HG03025 (cell line): ENCODE data around the gene OLFML1.

Source experiments
- ATAC-seq: cut with Tn5 transposase; IDR thresholded peaks from one replicate; pipeline ENCODE4 v1.9.1; 2021; ENCODE audit warnings: mild to moderate bottlenecking, moderate library complexity; ENCODE audit not compliant: unreplicated experiment, low FRiP score

The OLFML1 gene

DNA sequence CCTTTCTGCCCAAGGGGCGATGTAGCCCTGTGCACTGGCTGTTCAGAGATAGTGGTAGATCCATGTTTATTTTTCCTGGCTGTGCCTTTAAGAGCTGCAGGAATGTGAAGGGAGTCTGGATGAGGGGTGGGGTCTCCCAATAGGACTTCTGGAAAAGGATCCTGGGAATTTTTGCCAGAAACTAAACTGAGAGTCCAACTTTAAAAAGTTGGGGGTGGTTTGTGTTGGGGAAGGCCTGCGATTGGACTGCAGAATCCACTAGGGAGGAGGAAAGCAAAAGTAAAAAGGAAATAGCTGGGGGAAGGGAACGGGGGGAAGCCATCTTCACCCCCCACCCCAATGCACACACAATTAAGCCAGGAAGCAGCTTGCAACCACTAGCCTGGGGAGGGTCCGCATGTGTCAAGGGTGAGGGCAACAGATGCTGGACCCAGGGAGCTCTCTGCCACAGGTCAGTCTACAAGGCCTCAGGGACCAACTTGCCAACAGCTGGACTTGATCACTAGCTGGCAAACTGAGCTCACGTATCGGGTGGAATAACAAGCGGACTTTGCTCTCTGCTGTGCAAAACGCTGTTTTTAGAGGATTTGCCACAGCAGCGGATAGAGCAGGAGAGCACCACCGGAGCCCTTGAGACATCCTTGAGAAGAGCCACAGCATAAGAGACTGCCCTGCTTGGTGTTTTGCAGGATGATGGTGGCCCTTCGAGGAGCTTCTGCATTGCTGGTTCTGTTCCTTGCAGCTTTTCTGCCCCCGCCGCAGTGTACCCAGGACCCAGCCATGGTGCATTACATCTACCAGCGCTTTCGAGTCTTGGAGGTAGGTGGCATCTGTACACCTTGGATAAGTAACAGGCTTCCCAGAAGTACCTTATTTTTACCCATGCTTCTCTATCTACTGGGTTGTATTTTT is at the start of gene OLFML1:
Gene OLFML1 (plus strand): TSS at position 321 of the 912 bp plus-strand sequence. CDS start 370 bp downstream, at position 691.
- no peak for ATAC-seq

DNA sequence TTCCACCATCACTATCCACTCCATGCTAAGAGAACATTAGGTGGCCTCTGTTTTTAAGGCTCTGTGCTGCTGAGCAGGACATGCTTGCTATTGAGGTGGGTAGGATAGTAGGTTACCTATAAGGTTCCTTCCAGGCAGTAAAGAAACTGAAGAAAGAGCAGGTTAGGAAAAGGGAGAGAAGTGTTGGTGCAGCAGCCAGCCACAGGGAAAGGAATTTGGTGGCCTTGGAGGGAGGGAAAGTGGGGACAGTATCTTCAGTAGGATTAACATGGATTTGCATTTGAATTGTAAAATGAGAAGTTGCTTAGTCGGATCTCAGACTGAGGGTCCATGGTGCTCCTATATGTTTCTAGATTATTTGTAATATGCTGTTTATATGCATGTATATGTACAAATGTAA is 49.2 kb upstream of the OLFML1 start:
- no peak for ATAC-seq

DNA sequence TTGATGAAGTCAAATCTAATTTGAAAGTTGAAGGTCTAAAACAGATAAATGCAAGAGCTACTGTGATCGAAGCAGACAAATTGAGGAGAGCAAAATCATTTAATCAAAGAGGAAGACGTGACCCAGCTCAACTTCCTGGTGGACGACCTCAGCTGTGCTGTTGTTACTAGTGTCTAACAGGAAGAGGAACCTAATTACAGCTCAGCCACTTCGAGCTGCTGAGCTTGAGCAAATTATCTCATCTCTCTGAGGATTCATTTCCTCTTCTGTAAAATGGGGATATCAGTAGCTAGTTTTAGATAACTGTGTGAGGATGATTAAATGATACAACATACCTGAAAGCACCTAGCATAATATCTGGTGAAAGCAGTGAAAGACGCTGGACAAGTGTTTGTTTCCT is 48.6 kb upstream of the OLFML1 start:
- ATAC-seq: no peak

DNA sequence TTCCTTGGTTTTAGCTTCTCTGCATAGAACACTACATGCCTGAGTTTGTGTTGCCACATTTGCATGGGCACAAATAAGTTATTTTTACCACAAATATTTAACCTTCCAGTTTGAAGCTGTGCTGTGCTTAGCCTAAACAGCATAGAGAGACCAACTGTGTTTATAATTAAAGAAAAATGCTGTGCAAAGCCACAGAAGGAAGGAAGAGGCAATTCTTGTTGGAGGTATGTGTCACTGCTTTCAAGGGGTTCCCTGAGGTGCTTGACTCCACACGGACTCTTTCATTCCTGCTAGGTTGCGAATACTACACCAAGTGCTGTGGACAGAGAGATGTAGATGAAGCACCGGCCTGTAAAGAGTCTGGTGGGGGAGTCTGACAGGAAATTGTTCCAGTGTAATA is 47.6 kb upstream of the OLFML1 start:
- no peak for ATAC-seq

DNA sequence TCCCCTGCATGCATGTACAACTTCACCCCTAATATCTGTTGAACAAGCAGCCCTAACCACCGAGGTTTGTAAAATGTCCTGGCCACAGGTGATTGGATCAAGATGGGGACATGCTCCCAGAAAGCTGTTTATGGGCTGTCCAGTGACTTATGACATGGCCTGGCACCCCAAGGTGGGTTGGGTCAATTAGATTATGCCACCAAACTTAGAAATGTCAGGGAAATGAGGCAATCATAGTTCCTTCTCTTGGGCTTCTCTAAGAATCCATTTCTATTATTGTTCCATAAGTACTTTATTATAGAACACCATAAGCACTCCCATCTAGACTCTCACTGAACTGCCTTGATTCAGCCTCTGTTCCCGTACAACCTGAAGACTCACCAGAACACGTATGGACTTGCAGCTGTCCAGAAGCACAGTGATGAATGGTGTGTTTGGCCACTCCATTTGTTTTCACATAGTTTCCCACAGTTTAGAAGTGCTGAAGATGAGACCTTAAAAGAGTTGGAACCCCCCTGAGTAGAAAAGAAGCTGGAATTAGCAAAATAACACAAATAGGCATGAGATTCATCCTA is 45.5 kb upstream of the OLFML1 start:
- ATAC-seq: no peak

DNA sequence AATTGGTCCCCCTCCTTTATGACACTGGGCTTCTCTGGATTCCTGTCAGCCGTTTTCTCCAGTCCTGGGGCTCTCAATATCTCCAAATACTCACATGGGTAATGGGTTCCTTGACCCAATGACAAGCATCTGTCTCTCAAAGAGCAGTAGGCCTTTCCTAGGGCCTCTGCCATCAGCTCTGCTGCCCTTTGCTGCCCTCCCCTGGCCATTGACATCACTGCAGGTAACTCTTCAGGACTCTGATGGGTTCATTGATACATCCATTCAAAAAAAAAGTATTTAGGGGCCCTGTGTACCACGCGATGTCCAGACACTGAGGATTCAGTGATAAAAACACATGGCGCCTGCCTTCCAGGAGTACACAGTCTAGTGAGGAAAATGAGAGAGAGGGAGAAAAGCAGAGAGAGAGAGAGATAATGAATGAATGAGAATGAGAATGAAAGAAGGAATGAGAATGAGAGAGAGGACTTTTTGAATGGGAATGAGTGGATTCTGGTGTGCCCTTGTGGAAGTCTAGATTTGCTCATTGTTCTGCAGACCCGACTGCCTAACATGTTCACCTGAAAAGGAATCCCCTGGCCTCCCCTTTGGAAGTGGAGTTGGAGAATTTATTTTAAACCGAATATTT is 42.6 kb upstream of the OLFML1 start:
- peak; percentile 61 for ATAC-seq

DNA sequence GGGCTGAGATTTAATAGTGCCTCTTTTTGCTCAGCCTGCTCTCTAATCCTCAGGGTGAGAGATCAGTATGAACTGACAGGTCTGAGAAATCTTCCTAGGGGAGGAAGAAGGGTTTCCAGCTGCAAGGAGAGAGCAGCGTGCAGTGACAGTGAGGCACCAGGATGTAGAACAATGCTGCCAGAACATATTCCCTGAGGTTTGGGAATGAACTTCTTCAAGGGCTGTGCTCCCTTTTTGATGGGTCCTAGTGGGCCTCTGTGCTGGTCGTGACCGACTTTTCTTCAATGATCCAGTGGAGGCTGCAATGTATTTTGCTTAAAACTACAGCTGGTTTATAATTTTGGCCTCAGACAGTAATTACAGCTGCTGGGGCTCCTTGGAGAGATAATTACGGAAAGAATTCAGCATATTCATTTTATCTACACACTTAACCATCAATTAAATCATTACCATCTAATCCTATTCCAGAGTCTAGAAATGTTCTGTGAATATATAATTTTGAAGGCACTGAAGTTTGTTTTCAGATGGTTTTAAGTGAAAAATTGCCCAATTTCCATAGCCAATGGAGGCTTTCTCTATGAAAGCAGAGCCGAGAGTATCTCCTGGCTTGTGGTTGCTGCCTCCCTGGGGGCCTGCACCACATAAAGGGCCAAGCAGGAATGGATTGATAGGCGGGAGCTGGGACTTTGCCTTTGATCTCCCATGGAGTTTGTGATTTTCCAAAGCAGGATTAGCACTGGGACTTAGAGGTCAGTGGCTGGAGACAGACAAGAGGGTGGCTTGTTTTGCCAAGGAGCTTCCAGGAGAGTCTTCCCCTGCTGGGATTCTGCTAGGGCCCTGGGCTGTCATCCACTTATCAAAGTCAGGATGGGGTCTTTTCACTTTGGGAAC is 41.0 kb upstream of the OLFML1 start:
- no peak for ATAC-seq

DNA sequence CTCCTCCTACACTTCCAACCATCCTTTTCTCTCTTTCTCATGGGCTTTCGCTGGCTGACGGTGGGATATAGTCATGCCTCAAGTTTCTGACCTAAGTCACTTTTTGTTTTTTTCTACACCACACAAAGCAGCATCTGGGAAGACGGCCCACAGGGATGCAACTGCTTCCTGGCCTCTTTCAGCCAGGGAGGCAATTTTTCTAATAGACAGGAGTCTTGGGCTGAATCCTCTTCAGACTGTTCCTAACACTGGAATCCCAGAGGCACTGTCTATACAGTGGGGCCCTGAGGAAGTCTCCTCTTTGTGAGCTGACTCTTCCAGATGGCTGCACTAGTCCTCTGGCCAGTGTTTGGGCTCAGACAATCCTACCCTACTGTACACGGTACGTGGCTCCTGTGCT is 39.7 kb upstream of the OLFML1 start:
- no peak for ATAC-seq

DNA sequence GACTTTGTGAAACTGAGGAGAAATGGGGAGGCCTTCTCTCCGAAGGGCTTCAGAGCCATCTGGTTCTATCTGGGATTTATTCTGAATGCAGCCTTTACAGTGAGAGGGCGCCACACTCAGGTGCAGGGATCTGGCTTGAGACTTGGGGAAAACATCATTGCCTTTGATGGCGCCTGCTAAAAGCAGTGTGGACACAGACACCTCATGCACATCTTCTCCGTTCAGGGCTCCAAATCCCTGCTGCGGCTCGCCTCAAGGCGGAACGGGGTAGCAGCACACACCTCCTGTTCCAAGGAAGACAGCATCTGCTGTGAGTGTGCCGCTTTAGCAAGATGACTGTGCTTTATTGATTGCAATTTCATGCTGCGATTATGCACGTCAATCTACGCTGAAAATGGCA is 37.1 kb upstream of the OLFML1 start:
- ATAC-seq: no peak

DNA sequence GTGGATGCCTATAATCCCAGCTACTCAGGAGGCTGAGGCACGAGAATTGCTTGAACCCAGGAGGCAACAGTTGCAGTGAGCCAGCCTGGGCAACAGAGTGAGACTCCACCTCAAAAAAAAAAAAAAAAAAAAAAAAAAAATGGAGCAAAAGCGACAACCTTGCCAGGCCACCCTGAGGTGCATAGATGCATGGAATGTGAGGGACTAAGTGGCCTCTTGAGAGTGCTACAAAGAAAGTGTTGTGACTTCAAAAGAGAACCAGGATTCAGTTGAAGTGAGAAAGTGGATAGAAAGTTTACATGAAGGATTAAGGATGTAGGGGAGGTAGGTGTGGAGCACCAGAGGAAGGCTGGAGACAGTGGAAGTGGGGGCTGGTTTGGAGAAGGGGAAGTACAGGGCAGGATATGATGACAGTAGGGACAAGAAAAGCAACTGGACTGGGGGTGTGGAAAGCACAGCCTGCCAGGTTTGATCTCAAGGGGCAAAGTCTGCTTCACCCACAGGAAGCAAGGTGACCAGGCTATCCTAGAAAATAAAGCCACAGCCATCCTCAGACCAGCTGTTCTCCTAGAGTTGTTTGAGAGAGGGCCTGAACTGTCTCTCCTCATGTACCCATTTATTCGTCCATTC is 36.0 kb upstream of the OLFML1 start:
- ATAC-seq: no peak

DNA sequence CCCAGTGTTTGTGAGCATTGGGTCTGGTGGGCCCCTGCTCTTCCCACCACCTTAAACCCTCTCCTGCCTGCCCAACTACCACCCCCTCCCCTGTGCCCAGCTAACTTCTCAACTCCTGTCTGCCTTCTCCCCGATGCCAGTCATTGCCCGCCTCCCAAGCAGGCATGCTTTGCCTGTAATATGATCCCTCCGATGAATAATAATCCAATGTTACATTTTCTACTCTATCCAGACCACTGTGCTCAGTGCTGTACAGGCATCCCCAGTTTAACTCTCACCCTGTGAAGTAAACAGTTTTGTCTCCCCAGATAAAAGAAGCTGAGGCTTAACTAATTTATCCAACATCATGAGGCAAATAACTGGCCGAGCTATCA is 35.5 kb upstream of the OLFML1 start:
- no peak for ATAC-seq

DNA sequence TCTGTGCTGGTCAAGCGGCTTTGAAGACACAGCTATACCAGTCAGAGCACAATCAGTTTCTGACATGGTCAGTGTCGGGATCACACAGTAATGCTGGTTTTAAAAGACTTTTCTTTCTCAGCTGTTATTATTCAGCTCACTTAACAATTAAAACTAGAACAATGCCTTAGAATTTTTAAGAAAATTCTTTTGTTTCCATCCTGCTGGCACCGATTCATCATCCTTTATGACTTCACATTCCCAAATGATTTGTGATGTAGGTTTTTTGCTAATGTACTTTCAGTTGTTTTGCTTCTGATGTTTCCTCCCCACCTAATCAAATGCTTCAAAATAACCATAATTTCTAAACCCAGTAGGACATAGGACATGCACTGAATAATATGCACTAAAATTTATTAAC is 34.5 kb upstream of the OLFML1 start:
- ATAC-seq: no peak

DNA sequence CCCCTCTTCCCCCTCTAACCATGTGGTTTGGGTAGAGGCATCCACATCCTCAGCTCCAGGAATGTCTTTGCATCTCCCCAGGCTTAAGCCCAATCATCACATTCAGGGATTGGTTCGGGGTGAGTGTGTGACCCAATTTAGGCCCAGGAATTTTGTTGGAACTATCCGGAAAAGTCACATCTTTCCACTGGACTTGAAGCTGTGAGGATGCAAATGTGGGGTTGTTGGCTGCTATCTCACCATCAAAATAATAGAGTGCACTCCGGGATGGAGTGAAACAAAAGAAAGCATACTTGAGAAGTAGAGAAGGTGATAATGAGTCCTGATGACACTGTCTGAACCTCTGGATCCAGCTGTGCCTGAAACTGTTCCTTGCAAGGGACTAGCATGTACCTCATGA is 33.8 kb upstream of the OLFML1 start:
- no peak for ATAC-seq

DNA sequence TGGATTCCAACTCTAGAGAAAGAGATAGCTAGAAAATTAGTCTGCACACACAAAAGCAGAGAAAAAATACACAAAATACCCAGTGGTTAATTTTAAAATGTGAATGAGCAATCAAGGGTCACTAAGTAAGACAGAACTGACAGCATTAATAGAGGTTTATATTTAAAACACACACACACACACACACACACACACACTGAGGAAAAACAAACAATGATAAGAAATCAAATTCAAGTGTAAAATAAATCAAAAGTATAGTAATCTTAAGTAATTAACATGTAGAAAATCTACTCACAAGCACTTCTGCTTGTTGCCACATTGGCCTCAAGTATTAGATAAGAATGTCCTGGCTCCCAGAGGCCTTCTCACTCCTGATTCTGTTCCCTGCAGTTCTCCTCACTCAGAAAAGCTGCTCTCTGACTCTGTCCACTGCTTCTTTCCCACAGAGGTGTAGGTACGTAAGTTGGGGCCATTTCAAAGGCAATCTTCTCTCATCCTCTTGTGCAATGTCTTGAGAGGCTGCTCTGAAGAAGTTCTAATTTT is 33.3 kb upstream of the OLFML1 start:
- no peak for ATAC-seq

DNA sequence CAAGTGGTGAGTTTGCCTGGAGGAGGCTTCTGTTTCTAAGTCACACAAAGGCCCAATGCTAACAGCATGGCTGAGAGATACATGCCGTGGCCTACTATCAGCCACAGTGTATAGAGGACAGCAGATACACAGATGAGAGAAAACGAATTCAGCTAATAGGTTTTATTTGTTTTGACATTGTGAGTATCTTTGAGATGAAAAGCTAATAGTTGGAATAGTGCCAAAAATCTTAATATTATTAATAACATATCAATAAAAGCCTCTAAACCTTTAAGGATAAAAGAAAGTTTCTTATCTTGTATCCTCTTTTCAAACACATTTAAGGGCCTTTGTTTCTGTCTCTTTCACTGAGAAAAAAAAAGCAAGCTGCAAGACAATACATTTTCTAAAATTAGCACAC is 30.5 kb upstream of the OLFML1 start:
- no peak for ATAC-seq

DNA sequence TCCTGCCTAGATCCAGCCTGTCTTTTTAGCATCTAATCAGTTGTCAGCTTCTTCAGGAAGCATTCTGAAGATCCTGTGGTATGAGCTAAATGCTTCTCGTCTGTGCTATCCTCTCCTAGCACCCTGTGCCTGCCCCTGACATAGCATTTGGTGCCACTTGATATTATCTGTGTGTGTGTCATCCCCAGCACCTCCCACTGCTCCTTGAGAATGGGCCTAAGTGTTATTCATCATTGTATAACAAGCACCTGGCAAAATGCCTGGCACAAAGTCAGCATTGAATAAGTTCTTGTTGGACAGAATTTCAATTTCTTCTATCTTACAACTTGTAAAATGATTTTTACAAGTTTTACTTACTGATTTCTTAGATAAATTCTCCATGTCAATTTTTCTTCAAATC is 28.1 kb upstream of the OLFML1 start:
- no peak for ATAC-seq

DNA sequence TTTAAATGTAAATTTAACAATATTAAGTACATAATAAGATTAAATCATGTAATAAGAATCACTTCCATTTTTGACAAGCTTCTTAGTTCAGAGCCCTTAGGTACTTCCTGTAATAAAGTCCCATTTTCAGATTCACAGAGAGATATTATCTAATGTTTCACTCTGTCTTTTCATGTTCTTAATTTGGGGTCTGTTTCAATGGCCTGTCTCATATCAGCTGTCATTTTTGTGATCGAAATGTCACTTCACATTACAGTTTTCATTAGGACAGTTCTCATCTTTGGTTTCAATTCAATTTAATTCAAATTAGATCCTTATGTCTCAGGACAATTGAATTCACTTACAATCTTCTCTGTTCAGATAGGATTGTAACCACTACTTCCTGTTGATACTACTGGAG is 22.6 kb upstream of the OLFML1 start:
- no peak for ATAC-seq

DNA sequence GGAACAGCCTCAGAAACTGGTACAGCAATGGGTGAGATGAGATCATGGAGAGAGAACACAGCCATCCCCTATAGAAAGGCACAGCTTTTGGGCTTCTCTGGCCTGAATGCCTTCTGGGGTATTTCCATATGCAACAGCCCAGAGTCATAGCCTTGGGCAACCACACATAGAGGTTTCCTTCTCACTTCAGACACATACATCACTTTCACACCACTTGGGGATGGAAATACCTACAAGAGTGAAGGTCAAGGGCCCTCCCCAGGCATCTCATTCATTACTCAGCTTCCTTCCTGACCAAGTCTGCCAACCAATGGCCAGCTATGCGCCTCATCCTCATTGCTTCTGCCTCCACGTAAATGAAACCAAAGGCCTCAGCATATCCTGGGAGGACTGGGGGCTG is 17.7 kb upstream of the OLFML1 start:
- no peak for ATAC-seq

DNA sequence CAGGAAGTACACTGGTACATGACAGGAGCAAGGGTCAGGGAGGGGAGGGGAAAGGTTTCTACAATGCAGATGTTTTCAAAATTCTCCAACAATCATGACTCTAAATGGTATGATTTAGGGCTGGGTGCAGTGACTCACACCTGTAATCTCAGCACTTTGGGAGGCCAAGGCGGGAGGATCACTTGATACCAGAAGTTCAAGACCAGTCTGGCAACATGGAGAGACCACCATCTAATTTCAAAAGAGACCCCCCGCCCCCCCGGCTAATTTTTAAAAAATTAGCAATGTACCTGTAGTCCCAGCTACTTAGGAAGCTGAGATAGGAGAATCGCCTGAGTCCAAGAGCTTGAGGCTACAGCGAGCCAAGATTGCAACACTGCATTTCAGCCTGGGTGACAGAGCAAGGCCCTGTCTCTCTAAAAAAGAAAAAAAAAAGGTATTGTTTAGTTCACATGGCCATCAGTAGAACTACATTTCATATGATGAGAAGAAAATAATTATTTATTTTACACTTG is 15.9 kb upstream of the OLFML1 start:
- ATAC-seq: no peak

DNA sequence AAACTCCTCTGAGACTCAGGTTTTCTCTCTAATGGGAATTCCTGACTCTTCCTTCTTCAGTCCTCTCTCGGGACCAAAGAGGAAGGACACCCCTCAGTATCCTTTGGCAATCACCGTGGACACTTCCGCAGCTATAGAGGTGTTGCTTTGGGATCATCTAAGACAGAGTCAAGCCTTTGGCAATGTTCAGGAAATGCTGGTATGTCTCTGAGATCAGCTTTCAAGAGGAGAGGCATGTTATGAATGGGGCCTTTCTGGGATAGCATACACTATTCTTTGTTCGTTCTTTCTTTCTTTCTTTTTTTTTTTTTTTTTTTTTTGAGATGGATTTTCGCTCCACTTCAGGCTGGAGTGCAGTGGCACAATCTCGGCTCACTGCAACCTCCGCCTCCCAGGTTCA is 14.2 kb upstream of the OLFML1 start:
- no peak for ATAC-seq
